HK-2 (cell line): ENCODE measurements around the gene SPATA22.
"Not testable (repeated sequence)": the region's sequence is repeated elsewhere in the genome, so short reads cannot be mapped to it uniquely, and the experiment has no call there.

Experiments
- DNase-seq: peaks from one replicate; pipeline ENCODE4 v3.0.0-alpha.2; 2018; ENCODE audit not compliant: unreplicated experiment

The SPATA22 gene

GRCh38 chr17:3474212-3474611, 2.6 kb upstream of the SPATA22 start:
- DNase-seq: no peak

GRCh38 chr17:3472137-3472536, 518 bp upstream of the SPATA22 start:
- no peak for DNase-seq

GRCh38 chr17:3469529-3469928, 2.1 kb downstream of the SPATA22 start:
- DNase-seq: no peak

GRCh38 chr17:3466355-3466754, 5.3 kb downstream of the SPATA22 start:
- DNase-seq: not testable (repeated sequence)

- no peak for DNase-seq
Measured at GRCh38 chr17:3448059-3448665, 23.5 kb downstream of the SPATA22 start.

GRCh38 chr17:3447625-3448024, 24.0 kb downstream of the SPATA22 start:
- DNase-seq: no peak

GRCh38 chr17:3440451-3440850, 31.2 kb downstream of the SPATA22 start:
- DNase-seq: no peak

- DNase-seq: no peak
Measured at GRCh38 chr17:3438368-3438767, 33.3 kb downstream of the SPATA22 start.

- DNase-seq: no peak
Measured at GRCh38 chr17:3433741-3434140, 37.9 kb downstream of the SPATA22 start, which contains the start of gene OR1E2. Gene OR1E2, minus strand, starts transcription at chr17:3433841. Its CDS starts 0 bp downstream, at chr17:3433841.

GRCh38 chr17:3433215-3433614, 38.4 kb downstream of the SPATA22 start:
- peak; percentile 4 for DNase-seq

GRCh38 chr17:3418222-3418621, 53.4 kb downstream of the SPATA22 start:
- no peak for DNase-seq

- no peak for DNase-seq
Measured at GRCh38 chr17:3415610-3416009, 56.0 kb downstream of the SPATA22 start.

GRCh38 chr17:3412216-3412615, 59.4 kb downstream of the SPATA22 start:
- DNase-seq: not testable (repeated sequence)

GRCh38 chr17:3411070-3411469, 60.5 kb downstream of the SPATA22 start, which contains the start of gene OR3A3:
Gene OR3A3, plus strand, starts transcription at chr17:3411370.
- DNase-seq: no peak

GRCh38 chr17:3403856-3404255, 67.8 kb downstream of the SPATA22 start:
- DNase-seq: not testable (repeated sequence)

- DNase-seq: no peak
Measured at GRCh38 chr17:3401786-3402185, 69.8 kb downstream of the SPATA22 start.

- no peak for DNase-seq
Measured at GRCh38 chr17:3400055-3400454, 71.6 kb downstream of the SPATA22 start.

GRCh38 chr17:3398310-3398709, 73.3 kb downstream of the SPATA22 start, which contains the start of gene OR1E1:
Gene OR1E1, minus strand, starts transcription at chr17:3398410. Its CDS starts 0 bp downstream, at chr17:3398410.
- no peak for DNase-seq

- not testable (repeated sequence) for DNase-seq
Measured at GRCh38 chr17:3397801-3398200, 73.8 kb downstream of the SPATA22 start.
